Muscle of arm (tissue), 12 donors: Measurements from ENCODE around the gene SLC1A2. TPM values are rescaled to one million over a fixed set of nuclear protein-coding genes. Genes with fewer than 3 reads are reported as not detected.

Experiments used
- DNase-seq: peaks from one replicate; pipeline ENCODE4 v3.0.0-alpha.2; 2013
- polyA plus RNA-seq, 12 donors: library from polyadenylated mRNA; unstranded; fragments of 120-200 nt; gene quantifications; one replicate each; pipeline ENCODE4 v1.2.1, GENCODE V29; 2013; ENCODE audit not compliant: insufficient read length in 12 of 12

Gene SLC1A2
- polyA plus RNA-seq, 12 donors, result 0.49 to 2.1 (median 0.82) TPM; not detected in 2

DNA sequence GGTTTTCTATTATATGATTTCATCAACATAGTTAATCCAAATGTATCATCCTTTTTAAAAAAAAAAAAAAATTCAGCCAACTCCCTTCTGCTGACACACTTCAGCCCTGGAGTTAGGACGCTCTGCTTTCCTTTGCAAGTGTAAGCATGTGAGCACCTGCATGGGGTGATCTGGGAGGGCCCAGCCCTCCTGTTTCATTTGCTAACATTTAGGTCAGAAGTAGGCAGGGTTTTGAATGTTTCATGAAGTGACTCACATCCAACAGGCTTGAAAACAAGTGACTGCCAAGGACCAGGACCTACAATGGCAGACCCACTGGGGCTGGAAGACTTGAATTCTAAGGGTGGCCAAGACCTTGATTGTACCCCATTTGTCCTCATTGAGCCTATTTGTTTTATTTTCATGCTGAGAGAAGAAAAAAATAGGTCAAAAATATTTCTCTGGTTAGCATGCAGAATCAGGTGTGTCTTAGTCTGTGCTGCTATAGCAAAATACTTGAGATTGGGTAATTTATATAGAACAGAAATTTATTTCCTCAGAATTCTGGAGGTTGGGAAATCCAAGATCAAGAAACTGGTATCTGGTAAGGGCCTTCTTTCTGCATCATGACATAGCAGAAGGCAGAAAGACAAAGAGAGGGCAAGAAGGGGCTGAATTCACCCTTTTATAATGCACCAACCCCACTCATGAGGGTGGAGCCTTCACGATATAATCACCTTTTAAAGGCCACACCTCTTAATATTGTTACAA lies 142.8 kb downstream of the SLC1A2 start:
- DNase-seq, result no peak

DNA sequence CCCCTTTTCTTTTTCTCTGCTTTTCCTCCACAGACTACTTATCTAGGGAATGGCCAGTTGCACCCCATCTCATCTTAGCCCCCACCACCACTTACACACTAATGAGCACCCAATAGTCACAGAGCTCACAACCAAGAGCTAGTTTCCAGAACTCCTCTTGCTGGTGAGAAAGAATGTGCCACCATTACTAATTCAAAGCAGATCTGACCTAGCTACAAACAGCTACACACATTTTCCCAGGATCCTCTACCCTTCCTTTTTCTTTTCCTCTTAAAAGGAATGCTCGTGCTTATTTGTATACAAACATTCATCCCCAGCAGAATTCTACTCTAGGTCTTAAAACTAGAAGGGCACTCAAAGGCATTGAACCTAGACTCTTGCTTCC lies 143.6 kb downstream of the SLC1A2 start:
- no peak for DNase-seq

DNA sequence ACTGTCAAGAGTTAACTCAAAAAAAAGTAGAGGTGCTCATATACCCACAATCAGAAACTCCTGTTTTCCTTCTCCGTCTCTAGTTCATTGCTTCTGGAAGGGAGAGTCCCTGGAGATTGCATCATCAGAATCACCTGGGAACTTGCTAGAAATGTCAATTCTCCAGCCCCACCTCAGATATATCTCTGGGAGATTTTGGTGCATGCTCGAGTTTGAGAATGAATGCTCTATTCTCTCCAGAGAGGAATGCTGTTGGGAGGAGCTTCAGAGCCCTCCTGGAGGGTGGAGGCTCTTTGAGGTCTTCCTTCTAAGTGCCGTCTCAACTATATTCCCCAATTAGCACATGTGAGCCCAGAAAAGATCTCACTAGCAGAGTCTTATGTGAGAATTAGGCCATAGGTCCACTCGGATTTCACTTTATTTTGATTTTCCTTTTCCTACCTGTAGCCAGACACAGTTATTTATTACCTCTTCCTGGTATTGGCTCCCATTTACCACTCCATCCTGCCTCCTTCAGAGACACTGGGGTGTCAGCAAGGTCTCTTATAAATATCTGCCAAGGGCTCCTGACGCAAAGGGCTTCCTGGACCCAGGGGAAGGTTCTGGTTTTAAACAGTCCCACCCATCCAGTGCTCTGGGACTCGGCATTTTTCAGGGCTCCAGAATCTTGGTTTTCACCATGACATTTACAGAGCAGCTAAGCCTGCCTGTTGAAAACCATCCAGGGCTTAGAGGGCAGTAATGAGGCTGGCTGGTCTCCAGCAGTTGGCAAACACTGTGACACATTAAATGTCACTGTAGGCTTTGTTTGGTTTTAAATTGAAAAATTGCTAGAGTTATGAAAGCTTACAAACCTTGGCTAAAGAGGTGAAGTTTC lies 144.2 kb downstream of the SLC1A2 start:
- DNase-seq, result no peak

DNA sequence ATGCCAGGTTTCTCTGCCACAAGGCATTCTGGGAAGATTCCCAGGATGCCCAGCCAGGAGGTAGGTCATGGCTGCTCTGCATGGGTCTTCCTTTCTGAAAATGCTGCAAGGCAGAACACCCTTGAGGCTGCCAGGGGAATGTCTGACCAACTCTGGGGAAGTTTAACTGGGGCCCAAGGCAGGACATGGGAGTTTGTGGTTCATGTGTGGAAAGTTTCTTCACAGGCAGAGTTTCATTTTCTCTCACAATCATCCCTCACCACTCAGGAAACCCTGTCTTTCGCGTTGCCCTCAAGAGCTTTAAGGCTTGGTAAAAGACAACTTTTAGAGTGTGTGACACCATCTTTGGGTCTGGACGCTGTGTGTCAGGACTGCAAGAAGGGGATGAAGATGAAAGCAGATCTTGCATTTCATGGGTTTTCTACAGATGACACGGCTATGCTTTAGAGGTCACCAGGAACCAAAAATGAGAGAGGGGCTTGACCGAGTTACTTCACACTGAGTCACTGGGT lies 146.9 kb downstream of the SLC1A2 start:
- no peak for DNase-seq

DNA sequence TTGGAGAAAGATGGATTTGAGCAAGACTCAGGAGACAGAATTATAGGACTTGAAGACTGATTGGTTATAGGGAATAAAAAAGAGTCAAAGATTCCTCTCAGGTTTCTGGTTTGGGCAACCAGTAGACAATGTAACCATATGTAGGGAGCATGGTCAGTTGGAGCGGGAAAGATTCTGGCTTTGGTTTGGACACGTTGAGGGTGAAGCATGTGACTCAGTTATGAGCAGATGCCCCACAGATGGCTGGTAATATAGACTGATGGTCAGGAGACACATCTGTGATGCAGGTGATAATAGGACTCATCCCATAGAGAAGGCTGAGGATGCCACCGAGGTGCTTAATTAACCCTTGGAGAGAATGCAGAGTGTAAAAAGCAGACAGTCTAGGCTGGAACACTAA lies 148.3 kb downstream of the SLC1A2 start:
- no peak for DNase-seq

DNA sequence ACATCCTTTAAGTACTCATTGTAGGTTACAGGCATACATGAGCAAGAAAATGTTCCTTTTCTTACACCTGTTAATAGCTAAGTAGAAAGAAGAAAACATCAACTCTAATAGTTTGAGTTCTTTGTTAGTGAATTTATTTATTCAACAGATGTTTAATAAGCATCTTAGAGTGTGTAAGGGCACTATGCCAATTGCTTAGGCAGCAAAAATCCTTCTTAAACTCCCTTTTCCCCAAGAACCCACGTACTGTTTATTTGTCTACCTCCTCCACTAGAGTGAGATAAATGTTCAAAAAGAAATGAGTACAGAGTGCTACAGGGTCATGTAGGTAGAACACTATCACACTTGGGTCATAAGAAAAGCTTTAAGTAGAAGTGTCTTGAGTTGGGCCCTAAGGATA lies 149.0 kb downstream of the SLC1A2 start:
- DNase-seq, result no peak

DNA sequence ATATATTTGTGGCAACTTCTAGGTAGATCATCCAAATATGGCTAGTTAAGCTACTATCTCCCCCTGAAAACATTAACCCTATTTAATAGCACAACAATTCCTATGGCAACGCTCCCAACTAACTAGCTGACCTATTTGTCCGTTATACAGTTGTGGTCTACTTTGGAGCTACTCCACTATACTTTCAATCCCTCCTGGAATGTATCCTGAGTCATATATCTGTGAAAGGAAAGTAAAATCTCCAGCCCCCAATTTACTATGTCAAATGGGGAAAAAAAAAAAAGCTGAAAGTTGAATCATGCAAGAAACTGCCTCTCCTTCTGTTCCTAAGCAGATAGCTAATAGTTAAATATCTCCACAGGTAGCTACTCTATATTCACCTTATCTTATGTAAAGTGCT lies 151.9 kb downstream of the SLC1A2 start:
- no peak for DNase-seq

DNA sequence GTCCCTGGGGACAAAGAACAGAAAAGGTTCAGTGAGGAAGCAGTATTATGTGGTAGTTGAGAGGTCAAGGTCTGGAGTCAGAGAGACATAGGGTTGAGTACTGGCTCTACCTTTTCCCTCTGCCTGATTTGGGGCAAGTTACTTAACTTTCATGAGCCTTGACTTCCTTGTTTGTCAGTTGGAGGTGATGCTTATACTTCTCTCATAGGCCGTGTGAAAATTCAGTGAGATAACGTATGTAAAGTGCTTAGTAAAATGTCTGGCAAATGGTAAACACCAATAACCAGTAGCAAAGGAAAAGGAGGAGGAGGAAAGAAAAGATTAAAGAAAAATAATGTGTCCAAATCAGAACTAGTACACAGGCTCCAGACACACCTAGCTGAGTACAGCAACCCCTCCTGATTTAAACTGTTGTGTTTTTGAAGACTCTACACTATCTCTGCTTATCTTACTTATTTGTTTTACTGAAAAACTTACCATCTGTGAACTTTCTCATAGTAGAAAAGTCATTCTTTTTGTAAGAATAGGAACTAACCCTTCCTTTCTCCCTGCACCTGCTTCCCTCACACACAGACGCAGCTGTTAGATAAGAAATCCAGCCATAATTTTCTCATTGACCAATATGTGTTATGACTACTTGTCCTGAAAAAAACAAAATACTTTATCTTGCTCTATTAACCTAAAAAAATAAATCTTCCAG lies 153.5 kb downstream of the SLC1A2 start:
- DNase-seq, result no peak

DNA sequence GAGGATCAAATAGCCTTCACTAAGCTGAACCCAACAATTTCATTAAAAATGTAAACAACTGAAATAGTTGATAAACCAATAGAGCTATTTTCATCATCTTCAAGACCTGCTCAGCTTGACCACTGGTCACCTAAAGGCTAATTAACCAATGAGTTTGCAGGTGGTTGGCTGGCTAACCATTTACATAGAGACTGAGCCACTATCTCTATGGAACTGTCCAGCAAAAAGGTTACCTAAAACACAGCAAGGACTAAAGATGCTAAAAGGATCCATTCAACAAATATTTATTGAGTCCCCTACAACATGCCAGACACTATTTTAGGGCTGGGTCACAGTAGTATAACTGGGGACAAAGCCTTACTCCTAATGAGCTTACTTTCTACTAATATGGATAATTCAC lies 156.6 kb downstream of the SLC1A2 start:
- no peak for DNase-seq

DNA sequence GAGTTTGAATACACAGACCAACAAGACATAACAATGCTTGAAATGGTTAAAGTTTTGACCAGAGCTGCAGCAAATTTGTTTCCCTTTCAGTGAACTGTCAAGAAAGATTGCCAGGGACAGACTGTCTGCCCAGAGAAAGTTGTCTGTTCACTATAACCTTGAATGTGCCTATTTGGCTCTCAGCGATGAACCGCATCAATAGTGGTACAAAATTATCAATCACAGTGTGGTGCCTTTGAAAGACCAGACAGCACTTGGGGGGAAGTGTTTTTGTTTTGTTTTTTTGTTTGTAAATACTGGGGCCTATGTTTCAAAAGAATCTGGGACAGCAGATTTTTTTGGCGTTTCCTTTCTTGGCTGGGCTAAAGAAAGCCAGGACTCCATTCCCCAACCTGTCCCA lies 157.3 kb downstream of the SLC1A2 start:
- no peak for DNase-seq

DNA sequence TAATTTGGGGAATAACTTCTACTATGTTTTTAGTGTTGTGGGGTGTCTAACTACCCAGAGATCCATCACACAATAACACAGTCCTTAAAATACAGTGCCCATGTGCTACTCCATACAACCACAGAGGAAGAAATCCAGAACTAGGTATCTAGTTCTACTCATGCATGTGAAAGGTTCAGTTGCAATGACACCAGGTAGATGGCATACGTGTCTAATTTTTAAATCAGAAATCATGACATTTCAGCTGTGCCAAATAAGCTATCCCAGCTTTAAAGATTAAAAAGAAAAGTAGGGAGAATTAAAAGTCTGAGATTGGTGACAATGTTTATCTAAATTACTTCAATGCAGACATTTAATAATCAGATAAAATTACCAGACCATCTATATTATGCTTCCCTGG lies 158.2 kb downstream of the SLC1A2 start:
- DNase-seq, result no peak

DNA sequence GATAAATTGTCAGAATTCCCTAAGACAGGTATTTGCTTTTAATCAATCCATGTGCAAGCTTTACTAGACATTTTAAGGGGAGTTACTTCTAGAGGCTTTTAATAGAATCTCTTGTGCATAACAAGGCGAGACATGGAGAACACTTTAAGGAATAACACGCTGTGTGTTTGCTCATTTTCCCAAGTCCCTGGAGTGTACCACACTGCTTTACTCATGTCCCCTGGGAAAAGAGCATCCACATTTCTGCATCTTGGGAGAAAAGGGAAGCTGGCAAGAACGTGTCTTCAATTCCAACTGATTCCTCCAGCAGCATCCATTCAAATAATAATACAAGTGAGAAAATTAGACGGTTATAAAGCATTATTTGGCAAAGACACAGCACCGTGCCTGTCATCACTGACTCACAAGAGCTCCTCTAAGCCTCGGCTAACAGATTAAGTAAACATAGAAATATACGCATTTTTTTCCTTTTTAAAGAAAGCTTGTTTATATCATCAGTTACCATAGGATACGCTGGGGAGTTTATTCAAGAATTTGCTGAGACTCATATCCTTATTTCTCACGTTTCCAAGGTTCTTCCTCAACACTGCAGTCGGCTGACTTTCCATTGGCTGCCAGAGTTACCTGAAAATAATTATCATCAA lies 158.9 kb downstream of the SLC1A2 start:
- DNase-seq, result no peak

DNA sequence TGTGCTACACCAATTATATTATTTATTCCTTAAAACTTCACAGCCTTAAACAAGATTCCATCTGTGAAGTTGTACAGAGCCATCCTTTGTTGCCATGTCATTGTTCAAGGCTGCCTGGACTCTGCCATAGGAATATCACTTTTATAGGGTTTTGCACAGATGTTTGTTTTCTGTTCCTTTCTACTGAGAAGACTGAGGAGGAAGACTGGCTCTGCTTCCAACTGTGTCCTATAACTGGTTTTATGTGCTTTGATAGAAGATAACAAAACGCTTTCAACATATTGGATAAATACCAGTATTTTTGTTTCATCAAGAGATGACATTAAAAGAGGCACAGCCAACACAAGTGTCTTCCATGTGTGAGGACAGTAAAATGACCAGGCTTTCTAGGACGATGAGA lies 159.8 kb downstream of the SLC1A2 start:
- no peak for DNase-seq

DNA sequence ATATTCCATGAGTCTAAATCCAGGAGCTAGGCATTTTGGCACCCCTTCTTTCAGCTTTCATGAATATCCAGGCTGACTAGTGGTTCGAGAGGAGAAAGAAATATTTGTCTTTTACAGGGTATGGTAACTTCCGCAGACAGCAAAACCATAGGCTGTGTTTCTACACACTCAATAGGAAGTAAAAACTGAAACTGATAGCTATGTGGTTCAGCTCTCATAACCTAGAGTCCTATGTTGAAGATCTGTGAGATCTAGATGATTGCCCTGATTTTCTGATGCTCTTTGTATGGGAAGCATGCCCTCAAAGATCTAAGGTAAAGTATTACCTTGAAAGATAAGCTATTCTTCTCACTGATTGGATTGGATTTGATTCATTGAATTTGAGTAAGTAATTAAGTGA lies 162.1 kb downstream of the SLC1A2 start:
- DNase-seq, result no peak

DNA sequence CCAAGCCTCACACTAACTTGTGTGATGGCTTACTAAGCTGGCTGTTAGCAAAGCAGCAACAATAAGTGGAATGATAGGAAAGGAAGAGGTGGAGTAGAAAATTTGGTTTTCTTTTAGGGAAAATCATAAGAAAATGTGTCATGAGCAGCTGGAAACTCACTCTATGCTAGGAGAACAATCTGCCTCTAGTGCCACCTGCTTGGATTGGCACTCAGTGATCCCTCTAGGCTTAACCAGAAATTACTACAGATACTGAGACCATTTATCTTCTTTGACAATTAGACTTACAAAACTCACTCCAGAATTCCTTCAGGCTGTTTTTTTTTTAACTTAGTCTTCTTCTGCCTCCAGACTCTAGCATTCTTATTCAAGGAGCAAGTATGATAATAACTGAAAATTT lies 163.1 kb downstream of the SLC1A2 start:
- DNase-seq, result no peak

DNA sequence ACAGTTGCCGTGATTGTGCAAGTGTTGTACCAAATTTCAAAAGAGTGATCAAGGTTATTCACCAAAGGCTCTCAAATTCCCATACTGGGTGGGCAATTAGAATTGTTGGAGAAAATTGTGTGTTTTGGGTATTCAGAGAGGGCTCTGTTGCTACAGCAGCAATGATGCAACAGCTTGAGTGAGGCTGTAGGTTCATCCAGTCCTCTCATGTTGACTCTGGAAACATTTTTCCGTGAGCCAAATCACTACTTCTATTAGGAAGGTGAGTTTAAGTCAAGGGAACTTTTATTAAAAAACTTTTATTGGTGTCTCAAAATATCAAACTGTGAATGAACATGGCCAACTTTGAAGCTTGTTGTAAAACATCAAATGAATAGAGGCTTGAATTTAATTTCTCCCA lies 163.8 kb downstream of the SLC1A2 start:
- no peak for DNase-seq

DNA sequence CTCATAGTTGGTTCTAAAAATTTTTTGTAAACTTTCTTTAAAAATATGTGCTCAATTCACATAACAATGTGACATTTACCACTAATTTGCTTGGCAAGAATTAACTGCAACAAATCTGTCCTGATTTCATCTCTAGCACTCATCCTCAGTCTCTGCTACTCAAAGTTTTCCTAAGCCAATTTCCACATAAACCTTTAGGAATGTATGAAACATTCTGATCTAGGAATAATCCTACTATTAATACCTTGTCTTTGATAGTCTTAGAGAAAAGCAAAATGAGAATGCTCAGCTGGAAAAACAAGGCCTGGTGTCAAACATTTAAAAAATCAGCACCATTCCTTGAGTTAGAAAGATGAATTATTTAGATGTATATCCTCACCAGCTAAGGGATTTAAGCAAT lies 166.1 kb downstream of the SLC1A2 start:
- no peak for DNase-seq

DNA sequence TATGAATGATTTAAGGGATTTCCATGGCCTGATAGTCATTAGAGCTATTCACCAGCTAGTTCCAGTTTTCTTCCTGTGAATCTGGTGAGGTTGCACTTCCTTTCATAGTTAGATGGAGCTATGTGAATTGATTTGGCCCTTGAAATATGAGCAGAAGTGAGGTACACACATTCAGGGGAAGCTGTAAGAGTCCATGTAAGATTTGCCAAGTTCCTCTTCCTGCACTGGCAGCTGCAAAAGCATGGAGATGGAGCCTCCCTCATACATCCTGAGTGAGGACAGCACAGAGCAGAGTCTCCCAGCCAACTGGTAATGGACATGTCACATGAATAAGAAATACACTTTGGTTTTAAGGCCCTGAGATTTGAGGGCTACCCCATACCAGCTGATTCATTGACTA lies 168.7 kb downstream of the SLC1A2 start:
- no peak for DNase-seq

DNA sequence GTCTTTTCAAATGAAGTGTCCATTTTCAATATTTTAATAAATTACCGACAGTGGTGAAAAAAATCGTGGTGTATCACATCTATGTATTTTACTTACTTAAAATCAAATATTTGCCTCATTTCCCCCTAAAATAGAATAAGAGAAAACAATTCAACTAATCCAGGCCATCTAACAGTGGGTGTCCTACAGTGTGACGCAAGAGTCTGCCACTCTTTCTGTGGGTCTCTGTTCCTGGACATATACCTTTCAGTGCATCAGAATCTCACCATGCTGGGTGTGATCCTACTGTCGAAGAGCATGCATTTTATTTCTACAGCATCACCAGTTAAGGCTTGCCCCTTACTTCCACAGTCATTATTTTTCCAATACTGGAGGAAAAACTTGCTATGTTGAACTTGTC lies 169.2 kb downstream of the SLC1A2 start:
- DNase-seq, result no peak

DNA sequence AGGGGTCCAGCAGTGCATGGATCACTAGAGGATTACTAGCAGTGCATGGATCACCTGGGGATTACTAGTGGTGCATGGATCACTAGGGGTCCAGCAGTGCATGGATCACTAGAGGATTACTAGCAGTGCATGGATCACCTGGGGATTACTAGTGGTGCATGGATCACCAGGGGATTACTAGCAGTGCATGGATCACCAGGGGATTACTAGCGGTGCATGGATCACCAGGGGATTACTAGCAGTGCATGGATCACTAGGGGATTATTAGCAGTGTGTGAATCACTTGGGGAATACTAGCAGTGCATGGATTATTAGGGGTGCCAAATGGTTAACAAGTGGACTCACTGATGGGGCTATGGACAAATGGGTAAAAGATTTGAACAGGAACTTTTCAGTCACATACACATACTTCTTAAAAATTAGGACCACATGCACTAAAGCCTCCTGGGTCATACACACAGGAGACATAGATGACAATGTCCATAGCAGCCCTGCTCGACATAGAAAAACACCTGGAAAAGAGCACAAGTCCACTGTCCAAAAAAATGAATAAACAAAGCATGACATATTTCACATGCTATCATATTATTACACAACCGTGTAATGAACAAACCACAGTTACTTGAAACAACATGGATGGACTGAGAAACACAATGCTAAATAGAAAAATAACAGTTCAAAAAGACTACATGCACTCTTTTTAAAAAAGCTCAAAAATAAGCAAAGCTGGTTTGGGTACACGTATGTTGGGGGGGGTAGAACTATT lies 170.6 kb downstream of the SLC1A2 start:
- no peak for DNase-seq

DNA sequence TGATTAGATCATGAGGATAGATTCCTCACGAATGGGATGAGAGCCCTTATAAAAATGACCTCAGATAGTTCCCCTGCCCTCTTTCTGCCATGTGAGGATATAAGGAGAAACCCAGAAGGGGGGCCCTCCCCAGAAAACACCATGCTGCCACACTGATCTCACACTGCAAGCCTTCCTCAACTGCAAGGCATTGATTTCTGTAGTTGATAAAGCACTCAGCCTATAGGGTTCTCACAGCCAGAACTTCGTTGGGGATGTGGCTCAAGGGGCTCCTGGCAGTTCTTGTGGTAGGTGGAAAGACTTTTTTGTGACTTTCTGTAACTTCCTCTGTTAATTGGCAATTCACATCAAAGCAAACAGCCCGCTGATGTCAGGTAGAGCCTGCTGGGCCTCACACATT lies 171.5 kb downstream of the SLC1A2 start:
- DNase-seq, result no peak
